Fibroblast of lung (primary cell): Measurements from ENCODE around the gene PCGF3. TPM values are rescaled to one million over a fixed set of nuclear protein-coding genes. Genes with fewer than 3 reads are reported as not detected.

Experiments used
- DNase-seq, 2 donors: peaks; one replicate each; pipeline versions ENCODE4 v3.0.0 to v3.0.0-alpha.2; 2010; ENCODE audit warnings: low read depth in 2 of 2
- H2AFZ ChIP-seq: 2 replicates; pipeline ENCODE4 v1.5.1; 2012; ENCODE audit warnings: low read length, control low read depth, inconsistent platforms
- H3K27ac ChIP-seq: 2 replicates; pipeline ENCODE4 v1.5.1; 2011; ENCODE audit warnings: low read length, control low read depth; ENCODE audit not compliant: insufficient read depth
- H3K27me3 ChIP-seq: 2 replicates; pipeline ENCODE4 v1.5.1; 2011; ENCODE audit warnings: mild to moderate bottlenecking, low read length; ENCODE audit not compliant: control insufficient read depth, insufficient read depth
- H3K36me3 ChIP-seq: 2 replicates; pipeline ENCODE4 v1.5.1; 2011; ENCODE audit warnings: low read length; ENCODE audit not compliant: control insufficient read depth, insufficient read depth
- H3K4me1 ChIP-seq: 2 replicates; pipeline ENCODE4 v1.5.1; 2011; ENCODE audit warnings: low read length; ENCODE audit not compliant: control insufficient read depth, insufficient read depth; ENCODE audit errors: extremely low read depth
- H3K4me2 ChIP-seq: 2 replicates; pipeline ENCODE4 v1.5.1; 2011; ENCODE audit warnings: low read length, control low read depth; ENCODE audit not compliant: insufficient read depth; ENCODE audit errors: extremely low read depth
- H3K4me3 ChIP-seq, 4 experiments: fragments of 200-600 bp in 1 of 4; sonication (generic) in 1 of 4; replicated peaks in 1 of 4; 2 replicates each; pipeline ENCODE4 v1.5.1; 2011 to 2016; ENCODE audit warnings: low read length in 4 of 4, low read depth in 3 of 4, mild to moderate bottlenecking in 3 of 4, control low read depth in 2 of 4, inconsistent platforms in 1 of 4, mixed read lengths in 1 of 4; ENCODE audit not compliant: insufficient read depth in 1 of 4; ENCODE audit errors: control extremely low read depth in 1 of 4
- H3K79me2 ChIP-seq: 2 replicates; pipeline ENCODE4 v1.5.1; 2012; ENCODE audit warnings: mild to moderate bottlenecking, low read length, inconsistent platforms; ENCODE audit not compliant: control insufficient read depth, insufficient read depth
- H3K9ac ChIP-seq: 2 replicates; pipeline ENCODE4 v1.5.1; 2011; ENCODE audit warnings: mild to moderate bottlenecking, low read length, control low read depth; ENCODE audit not compliant: insufficient read depth
- H3K9me3 ChIP-seq: 2 replicates; pipeline ENCODE4 v1.5.1; 2012; ENCODE audit warnings: low read depth, low read length; ENCODE audit not compliant: control insufficient read depth, insufficient read depth
- H4K20me1 ChIP-seq: 2 replicates; pipeline ENCODE4 v1.5.1; 2011; ENCODE audit warnings: low read length; ENCODE audit not compliant: control insufficient read depth, insufficient read depth; ENCODE audit errors: extremely low read depth
- CTCF ChIP-seq, 2 donors: IDR thresholded peaks in 1 of 2; conservative IDR thresholded peaks in 1 of 2; 1 replicate in 1 of 2; 2 replicates in 1 of 2; pipeline ENCODE4 v1.5.1; 2011 to 2012; ENCODE audit warnings: low read length in 2 of 2, control low read depth in 1 of 2, inconsistent platforms in 1 of 2, low read depth in 1 of 2, mild to moderate bottlenecking in 1 of 2
- EZH2 ChIP-seq: IDR thresholded peaks from 2 replicates; pipeline ENCODE4 v1.5.1; 2012; ENCODE audit warnings: low read length, control low read depth, mild to moderate bottlenecking; ENCODE audit errors: missing control alignments
- polyA plus RNA-seq, 2 donors: library from polyadenylated mRNA; depleted of rRNA in 1 of 2; stranded (reverse) in 1 of 2; unstranded in 1 of 2; fragments of >200 nt; gene quantifications; 2 replicates each; pipeline ENCODE4 v1.2.1, GENCODE V29; 2011 to 2012; ENCODE audit warnings: missing spikeins in 1 of 2
- total RNA-seq: library from RNA; depleted of rRNA; stranded (reverse); fragments of >200 nt; gene quantifications from 2 replicates; pipeline ENCODE4 v1.2.1, GENCODE V29; 2014

Gene PCGF3
- total and polyA plus RNA-seq, 2 donors (not counting 1 experiment from before 2014, with no cell fraction given): 24.8 to 27.1 TPM

- TF ChIP-seq EZH2 (no peak), CTCF (conservative IDR thresholded peaks at IDR 0.05 in 1 of 2, IDR thresholded peaks at IDR 0.05 in 1 of 2; ENCODE audit: low read depth in 1 of 2, low read length in 2 of 2) (no peak)
- Histone ChIP-seq H3K79me2 (peaks cover 9% of the 10 kb centered on the region), H4K20me1 (peaks cover 3% of the 10 kb centered on the region), H3K27me3 (no peaks in the 10 kb centered on the region), H3K27ac (no peak overlapping the region), H3K4me2 (no peak overlapping the region), H3K4me1 (no peaks in the 10 kb centered on the region), H3K9ac (no peak overlapping the region), H3K4me3 (no peak overlapping the region), H3K36me3 (peaks cover 32% of the 10 kb centered on the region), H3K9me3 (no peaks in the 10 kb centered on the region), H2AFZ (no peak overlapping the region)
- no peak for DNase-seq
Measured at GRCh38 chr4:763191-763810, 57.7 kb downstream of the PCGF3 start.

- no peak overlapping the region for H3K27ac ChIP-seq
- TF ChIP-seq EZH2 (no peak), CTCF (conservative IDR thresholded peaks at IDR 0.05 in 1 of 2, IDR thresholded peaks at IDR 0.05 in 1 of 2; ENCODE audit: low read depth in 1 of 2, low read length in 2 of 2) (no peak)
- no peak overlapping the region for H2AFZ ChIP-seq
- DNase-seq: no peak
- peaks cover 13% of the 10 kb centered on the region for H3K79me2 ChIP-seq
- peaks cover 33% of the 10 kb centered on the region for H3K36me3 ChIP-seq
- H3K4me2 ChIP-seq: no peak overlapping the region
- H3K4me1 ChIP-seq: no peaks in the 10 kb centered on the region
- no peaks in the 10 kb centered on the region for H3K27me3 ChIP-seq
- no peaks in the 10 kb centered on the region for H3K9me3 ChIP-seq
- H3K4me3 ChIP-seq: no peak overlapping the region
- no peak overlapping the region for H3K9ac ChIP-seq
- H4K20me1 ChIP-seq: peaks cover 3% of the 10 kb centered on the region
Measured at GRCh38 chr4:763922-764321, 58.3 kb downstream of the PCGF3 start.

- H3K9ac ChIP-seq: no peak overlapping the region
- H3K27ac ChIP-seq: no peak overlapping the region
- no peak for DNase-seq
- H3K4me1 ChIP-seq: no peaks in the 10 kb centered on the region
- H3K9me3 ChIP-seq: no peaks in the 10 kb centered on the region
- TF ChIP-seq CTCF (conservative IDR thresholded peaks at IDR 0.05 in 1 of 2, IDR thresholded peaks at IDR 0.05 in 1 of 2; ENCODE audit: low read depth in 1 of 2, low read length in 2 of 2) (no peak), EZH2 (no peak)
- no peak overlapping the region for H3K4me3 ChIP-seq
- H3K4me2 ChIP-seq: no peak overlapping the region
- peaks cover 19% of the 10 kb centered on the region for H3K79me2 ChIP-seq
- H4K20me1 ChIP-seq: peaks cover 3% of the 10 kb centered on the region
- H3K27me3 ChIP-seq: no peaks in the 10 kb centered on the region
- H2AFZ ChIP-seq: no peak overlapping the region
- H3K36me3 ChIP-seq: peaks cover 37% of the 10 kb centered on the region
Measured at GRCh38 chr4:764405-765169, 59.0 kb downstream of the PCGF3 start.
